ENCODE measurements around the gene SETD4.

GRCh38 chr21:35994613-35995012 lies 65.7 kb downstream of the SETD4 start:
- TF ChIP-seq CTCF (IDR thresholded peaks at IDR 0.05; ENCODE audit: low read depth, low read length, missing input control), result no peak
- TF ChIP-seq, protein P1, sequence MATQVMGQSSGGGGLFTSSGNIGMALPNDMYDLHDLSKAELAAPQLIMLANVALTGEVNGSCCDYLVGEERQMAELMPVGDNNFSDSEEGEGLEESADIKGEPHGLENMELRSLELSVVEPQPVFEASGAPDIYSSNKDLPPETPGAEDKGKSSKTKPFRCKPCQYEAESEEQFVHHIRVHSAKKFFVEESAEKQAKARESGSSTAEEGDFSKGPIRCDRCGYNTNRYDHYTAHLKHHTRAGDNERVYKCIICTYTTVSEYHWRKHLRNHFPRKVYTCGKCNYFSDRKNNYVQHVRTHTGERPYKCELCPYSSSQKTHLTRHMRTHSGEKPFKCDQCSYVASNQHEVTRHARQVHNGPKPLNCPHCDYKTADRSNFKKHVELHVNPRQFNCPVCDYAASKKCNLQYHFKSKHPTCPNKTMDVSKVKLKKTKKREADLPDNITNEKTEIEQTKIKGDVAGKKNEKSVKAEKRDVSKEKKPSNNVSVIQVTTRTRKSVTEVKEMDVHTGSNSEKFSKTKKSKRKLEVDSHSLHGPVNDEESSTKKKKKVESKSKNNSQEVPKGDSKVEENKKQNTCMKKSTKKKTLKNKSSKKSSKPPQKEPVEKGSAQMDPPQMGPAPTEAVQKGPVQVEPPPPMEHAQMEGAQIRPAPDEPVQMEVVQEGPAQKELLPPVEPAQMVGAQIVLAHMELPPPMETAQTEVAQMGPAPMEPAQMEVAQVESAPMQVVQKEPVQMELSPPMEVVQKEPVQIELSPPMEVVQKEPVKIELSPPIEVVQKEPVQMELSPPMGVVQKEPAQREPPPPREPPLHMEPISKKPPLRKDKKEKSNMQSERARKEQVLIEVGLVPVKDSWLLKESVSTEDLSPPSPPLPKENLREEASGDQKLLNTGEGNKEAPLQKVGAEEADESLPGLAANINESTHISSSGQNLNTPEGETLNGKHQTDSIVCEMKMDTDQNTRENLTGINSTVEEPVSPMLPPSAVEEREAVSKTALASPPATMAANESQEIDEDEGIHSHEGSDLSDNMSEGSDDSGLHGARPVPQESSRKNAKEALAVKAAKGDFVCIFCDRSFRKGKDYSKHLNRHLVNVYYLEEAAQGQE (IDR thresholded peaks at IDR 0.05), result no peak
- TF ChIP-seq RXRA (IDR thresholded peaks at IDR 0.05), result no peak
- TF ChIP-seq EGR1 (IDR thresholded peaks at IDR 0.05; ENCODE audit: low read depth in 2 of 2), result no peak
- no peak for TF ChIP-seq TAF1 (conservative IDR thresholded peaks at IDR 0.05)
- TF ChIP-seq RAD21 (IDR thresholded peaks at IDR 0.05), result no peak
- TF ChIP-seq ATF3 (IDR thresholded peaks at IDR 0.05), result no peak
- no peak for TF ChIP-seq SP1 (IDR thresholded peaks at IDR 0.05)
- TF ChIP-seq YY1 (IDR thresholded peaks at IDR 0.05), result no peak
- no peak for TF ChIP-seq FOXA1 (IDR thresholded peaks at IDR 0.05)
- TF ChIP-seq MAX (IDR thresholded peaks at IDR 0.05), result no peak
- TF ChIP-seq JUND (IDR thresholded peaks at IDR 0.05), result no peak
- TF ChIP-seq HNF4G (IDR thresholded peaks at IDR 0.05), result no peak

Data from liver (tissue), 3 donors.